ENCODE data around the gene LCN15.
"Not testable (repeated sequence)": the region's sequence is repeated elsewhere in the genome, so short reads cannot be mapped to it uniquely, and the experiment has no call there.

The LCN15 gene

DNA sequence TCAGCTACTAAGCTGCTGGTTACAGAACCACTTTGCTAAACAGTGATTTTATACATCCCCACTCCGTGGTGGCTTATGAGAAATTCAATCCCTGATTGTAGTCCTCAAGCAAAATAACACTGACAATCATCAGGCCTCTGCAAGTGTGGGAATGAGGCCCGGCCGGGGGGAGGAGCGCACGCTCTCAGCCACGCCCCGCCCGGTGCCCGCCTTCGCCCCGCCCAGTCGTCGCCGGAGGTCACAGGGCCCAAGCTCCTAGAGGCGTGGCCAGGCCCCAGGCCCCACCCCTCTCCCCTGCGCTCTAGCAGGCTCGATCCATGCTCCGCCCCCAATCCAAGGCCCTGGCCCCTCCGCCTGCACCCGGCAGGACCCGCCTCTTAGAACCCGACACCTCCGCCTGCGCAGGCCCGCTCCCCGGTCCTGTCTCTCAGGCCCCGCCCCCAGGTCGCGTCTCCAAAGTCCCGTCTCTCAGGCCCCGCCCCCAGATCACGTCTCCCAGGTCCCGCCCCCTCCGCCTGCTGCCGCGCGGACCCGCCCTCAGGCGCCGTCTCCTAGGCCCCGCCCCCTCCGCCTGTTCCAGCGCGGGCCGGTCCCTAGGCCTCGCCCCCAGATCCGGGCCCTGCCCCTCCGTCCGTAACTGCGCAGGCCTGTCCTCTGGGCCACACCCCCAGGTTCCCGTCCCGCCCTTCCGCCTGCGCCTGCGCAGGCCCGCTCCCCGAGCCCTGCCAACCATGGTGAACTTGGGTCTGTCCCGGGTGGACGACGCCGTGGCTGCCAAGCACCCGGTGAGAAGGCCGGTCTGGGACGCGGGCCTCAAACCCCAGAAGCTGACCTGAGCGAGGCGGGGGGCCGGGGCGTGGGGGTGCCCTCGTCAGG, 26.6 kb upstream of the LCN15 start, which contains the start of gene TMEM141:
TSS of gene TMEM141 (plus strand) at position 705 of the 876 bp plus-strand sequence. CDS start at position 732, 27 bp downstream.
- ATAC-seq (replicated peaks; ENCODE audit: extremely low read depth, poor library complexity, severe bottlenecking) (peak; percentile 90), DNase-seq (ENCODE audit: low spot score in 2 of 2) (peak; percentile 98 to 99)
- no peaks in the 10 kb centered on the region for H3K9me3 Mint-ChIP-seq
- H3K27me3 Mint-ChIP-seq: no peaks in the 10 kb centered on the region
- H3K4me1 Mint-ChIP-seq: peaks cover 15% of the 10 kb centered on the region
- H3K4me3 Mint-ChIP-seq: peak within 1 kb of the TSS; percentile 80
- H3K36me3 Mint-ChIP-seq (ENCODE audit: insufficient read depth): peaks cover 9% of the 10 kb centered on the region
- H3K27ac Mint-ChIP-seq (ENCODE audit: low read depth): peak within 1 kb of the TSS; percentile 61

DNA sequence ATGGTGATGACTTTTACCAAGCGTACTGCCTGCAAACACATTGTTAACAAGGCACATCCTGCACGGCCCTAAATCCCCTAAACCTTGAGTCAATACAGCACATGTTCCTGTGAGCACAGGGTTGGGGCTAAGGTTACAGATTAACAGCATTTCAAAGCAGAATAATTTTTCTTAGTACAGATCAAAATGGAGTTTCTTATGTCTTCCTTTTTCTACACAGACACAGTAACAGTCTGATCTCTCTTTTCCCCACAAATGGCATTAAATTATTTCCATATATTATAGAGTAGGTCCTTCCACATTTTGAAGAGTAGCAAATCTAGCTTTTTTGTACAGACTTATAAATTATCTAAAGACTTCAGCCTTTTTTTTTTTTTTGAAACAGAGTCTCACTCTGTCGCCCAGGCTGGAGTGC, 25.2 kb upstream of the LCN15 start:
- Mint-ChIP-seq H3K27me3 (no peaks in the 10 kb centered on the region), H3K9me3 (no peaks in the 10 kb centered on the region), H3K27ac (ENCODE audit: low read depth) (no peak overlapping the region), H3K4me1 (peaks cover 21% of the 10 kb centered on the region), H3K36me3 (ENCODE audit: insufficient read depth) (peaks cover 12% of the 10 kb centered on the region), H3K4me3 (no peak overlapping the region)
- DNase-seq (ENCODE audit: low spot score in 2 of 2) (no peak), ATAC-seq (replicated peaks; ENCODE audit: extremely low read depth, poor library complexity, severe bottlenecking) (no peak)

DNA sequence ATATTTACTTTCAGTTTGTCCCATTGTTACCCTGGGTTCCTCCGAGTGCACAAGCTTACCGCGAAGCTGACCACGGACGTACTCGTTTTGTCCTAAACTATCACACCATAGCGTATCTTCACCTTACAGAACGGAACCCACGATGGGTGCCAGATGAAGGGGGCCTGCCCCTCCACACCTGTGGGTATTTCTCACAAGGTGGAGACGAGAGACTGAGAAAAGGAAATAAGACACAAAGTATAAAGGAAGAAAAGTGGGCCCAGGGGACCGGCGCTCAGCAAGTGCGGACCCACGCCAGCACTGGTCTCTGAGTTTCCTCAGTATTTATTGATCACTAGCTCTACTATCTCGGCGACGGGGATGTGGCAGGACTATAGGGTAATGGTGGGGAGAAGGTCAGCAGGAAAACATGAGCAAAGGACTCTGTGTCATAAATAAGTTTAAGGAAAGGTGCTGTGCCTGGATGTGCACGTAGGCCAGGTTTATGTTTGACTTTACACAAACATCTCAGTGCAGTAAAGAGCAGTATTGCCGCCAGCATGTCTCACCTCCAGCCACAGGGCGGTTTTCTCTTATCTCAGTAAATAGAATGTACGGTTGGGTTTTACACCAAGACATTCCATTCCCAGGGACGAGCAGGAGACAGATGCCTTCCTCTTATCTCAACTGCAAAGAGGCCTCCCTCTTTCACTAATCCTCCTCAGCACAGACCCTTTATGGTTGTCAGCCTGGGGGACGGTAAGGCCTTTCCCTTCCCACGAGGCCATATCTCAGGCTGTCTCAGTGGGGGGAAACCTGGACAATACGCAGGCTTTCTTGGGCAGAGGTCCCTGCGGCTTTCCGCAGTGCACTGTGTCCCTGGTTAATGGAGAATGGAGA, 24.6 kb upstream of the LCN15 start:
- DNase-seq (ENCODE audit: low spot score in 2 of 2); ATAC-seq (replicated peaks; ENCODE audit: extremely low read depth, poor library complexity, severe bottlenecking); H3K36me3 Mint-ChIP-seq (ENCODE audit: insufficient read depth); H3K9me3 Mint-ChIP-seq; H3K27me3 Mint-ChIP-seq; H3K4me3 Mint-ChIP-seq; H3K27ac Mint-ChIP-seq (ENCODE audit: low read depth): not testable (repeated sequence)
- H3K4me1 Mint-ChIP-seq: peaks cover 21% of the 10 kb centered on the region

DNA sequence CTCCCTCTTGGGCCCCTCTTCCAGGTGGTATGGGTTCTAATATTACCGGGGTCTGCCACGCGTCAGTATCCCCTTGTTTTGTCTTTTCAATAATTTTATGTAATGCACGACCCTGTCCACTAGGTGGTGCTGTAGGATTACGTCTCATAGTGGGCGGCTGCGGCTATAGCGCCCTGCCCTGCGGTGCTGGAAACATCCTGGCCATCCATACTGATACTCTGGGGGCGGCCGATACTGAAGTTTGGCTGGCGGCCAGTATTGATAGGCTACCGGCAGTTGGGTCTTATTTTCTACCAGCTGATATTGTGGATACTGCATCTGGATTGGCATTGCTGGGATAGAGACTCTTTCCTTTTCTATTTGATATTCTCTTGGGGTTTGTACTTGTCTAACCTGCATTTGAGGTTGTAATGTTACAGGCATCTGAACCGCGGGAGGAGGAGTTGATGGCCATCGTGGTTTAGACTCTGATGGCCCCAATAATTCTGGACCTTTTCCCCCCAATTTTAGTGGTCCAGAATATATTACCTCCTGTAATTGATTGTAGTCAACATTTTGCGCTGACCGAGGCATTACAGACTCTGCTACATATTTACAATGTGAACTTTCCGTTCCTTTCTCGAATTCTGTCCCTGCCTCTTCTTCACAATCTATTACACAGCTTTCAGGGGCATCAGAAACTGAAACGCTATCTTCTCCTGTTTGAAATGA, 23.5 kb upstream of the LCN15 start:
- DNase-seq (ENCODE audit: low spot score in 2 of 2) (peak; percentile 52 to 63), ATAC-seq (replicated peaks; ENCODE audit: extremely low read depth, poor library complexity, severe bottlenecking) (no peak)
- H3K9me3 Mint-ChIP-seq: no peaks in the 10 kb centered on the region
- peaks cover 10% of the 10 kb centered on the region for H3K36me3 Mint-ChIP-seq (ENCODE audit: insufficient read depth)
- peaks cover 21% of the 10 kb centered on the region for H3K4me1 Mint-ChIP-seq
- H3K27ac Mint-ChIP-seq (ENCODE audit: low read depth): no peak overlapping the region
- H3K27me3 Mint-ChIP-seq: no peaks in the 10 kb centered on the region
- H3K4me3 Mint-ChIP-seq: no peak overlapping the region

DNA sequence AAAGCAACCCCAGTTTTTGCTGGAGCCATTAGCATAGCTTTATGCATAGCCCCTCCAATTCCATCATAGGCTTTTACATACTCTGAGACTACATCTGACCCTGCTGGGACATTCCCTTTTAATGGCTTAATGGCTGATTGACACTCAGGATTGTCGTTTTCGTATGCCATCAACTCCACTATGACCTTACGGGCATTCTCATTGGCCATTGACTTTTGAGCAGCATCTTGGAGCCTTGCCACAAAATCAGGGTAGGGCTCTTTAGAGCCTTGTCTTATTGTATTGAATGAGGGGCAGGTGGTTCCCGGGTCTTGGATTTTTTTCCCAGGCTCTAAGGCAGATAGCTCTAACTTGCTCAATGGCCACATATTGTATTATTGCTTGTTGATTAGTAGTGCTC, 22.7 kb upstream of the LCN15 start:
- H3K4me1 Mint-ChIP-seq: peaks cover 17% of the 10 kb centered on the region
- H3K27me3 Mint-ChIP-seq; DNase-seq (ENCODE audit: low spot score in 2 of 2); H3K27ac Mint-ChIP-seq (ENCODE audit: low read depth); H3K36me3 Mint-ChIP-seq (ENCODE audit: insufficient read depth); H3K4me3 Mint-ChIP-seq; ATAC-seq (replicated peaks; ENCODE audit: extremely low read depth, poor library complexity, severe bottlenecking); H3K9me3 Mint-ChIP-seq: not testable (repeated sequence)

DNA sequence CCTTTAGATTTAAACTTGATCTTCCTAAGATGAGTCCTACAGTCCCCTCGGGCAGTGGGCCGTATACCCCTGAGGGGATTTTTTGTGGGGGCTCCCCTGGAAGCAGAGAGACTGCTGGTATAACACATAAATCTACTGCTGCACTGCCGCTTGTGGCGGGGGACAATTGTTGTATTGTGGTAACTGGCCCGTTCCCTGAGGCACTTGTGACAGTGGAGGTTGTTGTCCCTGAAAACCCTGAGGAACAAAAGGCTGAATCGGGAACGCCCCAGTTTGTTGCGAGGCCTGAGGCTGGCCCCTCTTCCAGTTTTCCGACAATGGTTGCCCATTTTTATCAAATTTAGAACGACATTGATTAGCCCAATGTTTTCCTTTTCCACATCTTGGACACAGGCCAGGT, 22.1 kb upstream of the LCN15 start:
- no peak overlapping the region for H3K27ac Mint-ChIP-seq (ENCODE audit: low read depth)
- peaks cover 15% of the 10 kb centered on the region for H3K4me1 Mint-ChIP-seq
- no peak for ATAC-seq (replicated peaks; ENCODE audit: extremely low read depth, poor library complexity, severe bottlenecking)
- no peak for DNase-seq (ENCODE audit: low spot score in 2 of 2)
- no peak overlapping the region for H3K4me3 Mint-ChIP-seq
- H3K36me3 Mint-ChIP-seq (ENCODE audit: insufficient read depth): peaks cover 10% of the 10 kb centered on the region
- no peaks in the 10 kb centered on the region for H3K9me3 Mint-ChIP-seq
- no peaks in the 10 kb centered on the region for H3K27me3 Mint-ChIP-seq

DNA sequence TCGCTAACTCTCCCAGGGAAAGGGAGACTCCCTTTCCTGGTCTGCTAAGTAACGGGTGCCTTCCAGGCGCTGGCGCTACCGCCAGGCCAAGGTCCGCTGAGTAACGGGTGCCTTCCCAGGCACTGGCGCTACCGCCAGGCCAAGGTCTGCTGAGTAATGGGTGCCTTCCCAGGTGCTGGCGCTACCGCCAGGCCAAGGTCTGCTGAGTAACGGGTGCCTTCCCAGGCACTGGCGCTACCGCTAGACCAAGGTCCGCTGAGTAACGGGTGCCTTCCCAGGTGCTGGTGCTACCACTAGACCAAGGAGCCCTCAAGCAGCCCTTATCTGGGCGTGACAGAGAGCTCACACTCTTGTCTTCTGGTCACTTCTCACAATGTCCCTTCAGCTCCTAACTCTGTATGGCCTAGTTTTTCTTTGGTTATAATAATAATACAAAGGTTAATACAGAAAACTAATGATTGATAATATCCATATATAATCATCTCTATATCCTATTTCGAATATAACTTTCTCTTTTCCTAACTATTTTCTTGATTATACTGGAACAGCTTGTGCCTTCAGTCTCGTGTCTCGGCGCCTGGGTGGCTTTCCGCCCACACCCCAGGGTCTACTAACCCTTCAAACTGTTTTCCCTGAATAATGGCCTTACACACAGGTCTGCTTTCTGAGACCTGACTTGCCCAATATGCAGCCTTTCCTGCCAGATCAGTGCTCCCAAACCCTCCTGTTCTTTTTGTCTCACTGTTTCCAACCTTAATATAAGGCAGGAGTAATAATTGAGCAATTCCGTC, 21.4 kb upstream of the LCN15 start:
- not testable (repeated sequence) for H3K36me3 Mint-ChIP-seq (ENCODE audit: insufficient read depth); H3K27ac Mint-ChIP-seq (ENCODE audit: low read depth); DNase-seq (ENCODE audit: low spot score in 2 of 2); H3K27me3 Mint-ChIP-seq; H3K9me3 Mint-ChIP-seq; ATAC-seq (replicated peaks; ENCODE audit: extremely low read depth, poor library complexity, severe bottlenecking); H3K4me3 Mint-ChIP-seq
- H3K4me1 Mint-ChIP-seq: peaks cover 15% of the 10 kb centered on the region

DNA sequence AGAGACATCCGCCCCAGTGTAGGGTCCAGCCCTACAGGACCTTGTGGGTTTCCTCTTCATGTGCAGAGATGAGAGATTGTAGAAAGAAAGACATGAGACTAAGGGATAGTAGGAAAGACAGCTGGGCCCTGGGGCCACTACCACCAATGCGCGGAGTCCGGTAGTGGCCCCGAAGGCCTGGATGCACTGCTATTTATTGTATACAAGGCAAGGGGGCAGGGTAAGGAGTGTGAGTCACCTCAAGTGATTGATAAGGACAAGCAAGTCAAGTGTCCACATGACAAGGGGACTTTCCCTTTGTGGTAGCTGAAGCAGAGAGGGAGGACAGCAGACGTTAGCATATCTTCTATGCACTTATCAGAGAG, 20.7 kb upstream of the LCN15 start:
- no peak overlapping the region for H3K4me3 Mint-ChIP-seq
- H3K4me1 Mint-ChIP-seq: peaks cover 15% of the 10 kb centered on the region
- peaks cover 5% of the 10 kb centered on the region for H3K36me3 Mint-ChIP-seq (ENCODE audit: insufficient read depth)
- H3K27me3 Mint-ChIP-seq: peaks cover 1% of the 10 kb centered on the region
- ATAC-seq (replicated peaks; ENCODE audit: extremely low read depth, poor library complexity, severe bottlenecking) (peak; percentile 32), DNase-seq (ENCODE audit: low spot score in 2 of 2) (no peak)
- no peaks in the 10 kb centered on the region for H3K9me3 Mint-ChIP-seq
- H3K27ac Mint-ChIP-seq (ENCODE audit: low read depth): no peak overlapping the region

DNA sequence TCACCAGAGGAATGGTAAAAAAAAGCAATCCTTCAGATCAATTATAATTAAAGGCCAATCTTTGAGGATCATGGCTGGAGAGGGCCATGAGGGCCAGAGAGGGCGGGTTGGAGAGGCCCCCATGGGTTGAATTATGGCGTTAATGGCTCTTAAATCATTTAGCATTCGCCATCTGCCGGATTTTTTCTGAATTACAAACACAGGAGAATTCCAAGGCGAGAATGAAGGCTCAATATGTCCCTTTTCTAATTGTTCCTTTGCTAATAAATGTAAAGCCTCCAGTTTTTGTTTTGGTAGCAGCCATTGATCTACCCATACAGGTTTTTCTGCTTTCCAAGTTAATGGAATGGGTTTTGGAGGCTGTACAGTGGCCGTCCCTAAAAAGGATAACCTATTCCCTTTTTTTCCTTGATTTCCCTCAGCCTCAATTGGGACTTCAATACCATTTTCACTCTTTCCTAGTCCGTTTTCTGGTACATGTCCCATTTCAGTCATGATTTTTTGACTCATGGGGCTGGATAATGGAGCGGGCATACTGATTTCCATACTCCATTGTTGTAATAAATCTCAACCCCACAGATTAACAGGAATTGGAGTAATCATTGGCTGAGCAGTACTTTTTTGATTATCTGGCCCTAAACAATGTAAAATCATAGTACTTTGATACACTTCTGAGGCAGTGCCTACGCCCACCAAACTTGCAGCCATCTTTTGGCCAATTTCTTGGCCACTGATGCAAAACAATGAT, 20.1 kb upstream of the LCN15 start:
- Mint-ChIP-seq H3K9me3 (no peaks in the 10 kb centered on the region), H3K27me3 (peaks cover 7% of the 10 kb centered on the region), H3K36me3 (ENCODE audit: insufficient read depth) (peaks cover 5% of the 10 kb centered on the region), H3K27ac (ENCODE audit: low read depth) (no peak overlapping the region), H3K4me1 (peaks cover 15% of the 10 kb centered on the region), H3K4me3 (no peak overlapping the region)
- ATAC-seq (replicated peaks; ENCODE audit: extremely low read depth, poor library complexity, severe bottlenecking): no peak
- DNase-seq (ENCODE audit: low spot score in 2 of 2): no peak

DNA sequence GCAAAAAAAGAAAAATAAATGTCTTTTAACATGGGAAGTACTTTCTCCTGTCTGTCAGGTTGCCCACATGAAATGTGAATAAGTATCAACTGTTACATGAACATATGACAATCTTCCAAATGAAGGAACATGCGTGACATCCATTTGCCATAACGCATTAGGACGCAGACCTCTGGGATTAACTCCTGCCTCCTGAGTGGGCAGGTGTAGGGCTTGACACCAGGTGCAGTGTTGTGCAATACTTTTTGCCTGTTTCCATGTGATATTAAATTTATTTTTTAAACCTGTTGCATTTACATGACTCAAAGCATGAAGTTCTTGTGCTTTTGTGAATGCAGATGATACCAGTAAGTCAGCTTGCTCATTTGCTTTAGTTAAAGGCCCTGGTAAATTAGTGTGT, 18.1 kb upstream of the LCN15 start:
- ATAC-seq (replicated peaks; ENCODE audit: extremely low read depth, poor library complexity, severe bottlenecking) (no peak), DNase-seq (ENCODE audit: low spot score in 2 of 2) (no peak)
- peaks cover 8% of the 10 kb centered on the region for H3K4me1 Mint-ChIP-seq
- H3K9me3 Mint-ChIP-seq: no peaks in the 10 kb centered on the region
- peaks cover 27% of the 10 kb centered on the region for H3K27me3 Mint-ChIP-seq
- no peak overlapping the region for H3K27ac Mint-ChIP-seq (ENCODE audit: low read depth)
- peaks cover 2% of the 10 kb centered on the region for H3K36me3 Mint-ChIP-seq (ENCODE audit: insufficient read depth)
- H3K4me3 Mint-ChIP-seq: no peak overlapping the region

DNA sequence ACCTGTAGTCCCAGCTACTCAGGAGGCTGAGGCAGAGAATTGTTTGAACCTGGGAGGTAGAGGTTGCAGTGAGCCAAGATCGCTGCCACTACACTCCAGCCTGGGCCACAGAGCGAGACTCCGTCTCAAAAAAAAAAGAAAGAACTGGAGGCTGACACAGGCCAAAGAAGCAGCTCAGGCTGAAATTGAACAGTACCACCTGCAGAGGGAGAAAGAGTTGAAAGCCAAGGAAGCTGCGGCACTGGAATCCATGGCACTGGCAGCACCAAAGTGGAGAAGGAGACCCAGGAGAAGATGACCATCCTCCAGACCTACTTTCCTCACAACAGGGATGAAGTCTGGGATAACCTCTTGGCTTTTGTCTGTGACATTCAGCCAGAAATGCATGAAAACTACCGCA, 15.5 kb upstream of the LCN15 start:
- H3K9me3 Mint-ChIP-seq: no peaks in the 10 kb centered on the region
- ATAC-seq (replicated peaks; ENCODE audit: extremely low read depth, poor library complexity, severe bottlenecking): no peak
- no peak overlapping the region for H3K27ac Mint-ChIP-seq (ENCODE audit: low read depth)
- H3K4me1 Mint-ChIP-seq: peaks cover 3% of the 10 kb centered on the region
- H3K4me3 Mint-ChIP-seq: no peak overlapping the region
- peaks cover 2% of the 10 kb centered on the region for H3K36me3 Mint-ChIP-seq (ENCODE audit: insufficient read depth)
- H3K27me3 Mint-ChIP-seq: peaks cover 47% of the 10 kb centered on the region
- DNase-seq (ENCODE audit: low spot score in 2 of 2): no peak

Measured in central memory CD8-positive, alpha-beta T cell (primary cell).